Right renal pelvis (tissue), 4 donors: ENCODE data around the gene ZNF121. TPM values are rescaled to one million over a fixed set of nuclear protein-coding genes. Genes with fewer than 3 reads are reported as not detected.
A peak's percentile ranks its signal among the peaks of the same experiment; 100 is the strongest.
"Not testable (repeated sequence)": the region's sequence is repeated elsewhere in the genome, so short reads cannot be mapped to it uniquely, and the experiment has no call there.

Source experiments
- DNase-seq, 4 donors: peaks; one replicate each; pipeline ENCODE4 v3.0.0-alpha.2; 2013; ENCODE audit warnings: low read depth in 4 of 4, low spot score in 3 of 4, missing footprints in 1 of 4
- polyA plus RNA-seq, 4 donors: library from polyadenylated mRNA; unstranded; fragments of 120-200 nt; gene quantifications; one replicate each; pipeline ENCODE4 v1.2.1, GENCODE V29; 2013; ENCODE audit not compliant: insufficient read length in 4 of 4

Gene ZNF121
- polyA plus RNA-seq, 4 donors, result 14.4 to 16.0 (median 15.6) TPM

- DNase-seq, result not testable (repeated sequence)
Observed at GRCh38 chr19:9539201-9539600, 45.1 kb downstream of the ZNF121 start.

GRCh38 chr19:9538183-9539058, 45.9 kb downstream of the ZNF121 start, which contains the start of gene ZNF426:
Gene ZNF426 (minus strand): TSS chr19:9538645. CDS start chr19:9536232, 2,413 bp downstream.
- DNase-seq, result peak; percentile 84 to 90 (median 88)

GRCh38 chr19:9535934-9536333, 48.4 kb downstream of the ZNF121 start:
- DNase-seq, result no peak

GRCh38 chr19:9531933-9532332, 52.4 kb downstream of the ZNF121 start:
- no peak for DNase-seq

- DNase-seq, result no peak
Observed at GRCh38 chr19:9528757-9529336, 55.5 kb downstream of the ZNF121 start.

- DNase-seq, result no peak
Observed at GRCh38 chr19:9523885-9524474, 60.3 kb downstream of the ZNF121 start.

Other genes with a start within 250 kb of the ZNF121 start
- gene ZNF177, start 221.5 kb downstream of the ZNF121 start, polyA plus RNA-seq, result 10 to 100 TPM in 3 of 4 donors, 1 to 10 TPM in 1; 9.9 to 12.7 (median 11.1) TPM
- gene ZNF266, start 148.9 kb downstream of the ZNF121 start, polyA plus RNA-seq, result 10 to 100 TPM; 30.1 to 48.8 (median 44.8) TPM
- gene ZNF560, start 85.9 kb downstream of the ZNF121 start, polyA plus RNA-seq, result under 1 TPM; 0.43 to 0.89 (median 0.71) TPM
- gene ZNF426, start 45.9 kb downstream of the ZNF121 start, polyA plus RNA-seq, result 10 to 100 TPM; 19.8 to 25.1 (median 22.8) TPM
- 10 to 100 TPM; 52.6 to 63.7 (median 60.3) TPM for gene ZNF561, start 36.7 kb upstream of the ZNF121 start, polyA plus RNA-seq
- gene ZNF562, start 90.6 kb upstream of the ZNF121 start, polyA plus RNA-seq, result 10 to 100 TPM; 20.4 to 26.5 (median 24.0) TPM
- gene ZNF846, start 184.2 kb upstream of the ZNF121 start, polyA plus RNA-seq, result 10 to 100 TPM; 16.1 to 23.4 (median 17.8) TPM
- gene FBXL12, start 234.6 kb upstream of the ZNF121 start, polyA plus RNA-seq, result 10 to 100 TPM; 28.7 to 31.5 (median 29.3) TPM
- 100 to 1,000 TPM; 255 to 326 (median 294) TPM for gene UBL5, start 243.4 kb upstream of the ZNF121 start, polyA plus RNA-seq